Measurements from ENCODE around the gene TMEM255B.
"Not testable (repeated sequence)": the region's sequence is repeated elsewhere in the genome, so short reads cannot be mapped to it uniquely, and the experiment has no call there.

Gene TMEM255B

DNA sequence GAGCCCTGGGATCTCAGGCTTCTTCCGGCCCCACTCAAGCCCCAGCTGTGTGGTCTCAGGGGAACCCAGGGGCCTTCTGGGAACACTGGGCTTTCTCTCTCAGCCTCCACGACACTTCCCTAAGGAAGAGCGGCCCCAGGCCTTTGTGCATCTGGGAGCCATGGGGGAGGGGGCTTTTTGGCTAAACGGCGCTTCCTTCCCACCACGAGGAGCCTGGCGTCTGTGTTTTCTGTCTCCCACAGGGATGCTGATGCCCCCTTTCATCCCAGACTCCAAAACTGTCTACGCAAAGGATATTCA lies 24.2 kb upstream of the TMEM255B start:
- DNase-seq (ENCODE audit: low spot score) = no peak

DNA sequence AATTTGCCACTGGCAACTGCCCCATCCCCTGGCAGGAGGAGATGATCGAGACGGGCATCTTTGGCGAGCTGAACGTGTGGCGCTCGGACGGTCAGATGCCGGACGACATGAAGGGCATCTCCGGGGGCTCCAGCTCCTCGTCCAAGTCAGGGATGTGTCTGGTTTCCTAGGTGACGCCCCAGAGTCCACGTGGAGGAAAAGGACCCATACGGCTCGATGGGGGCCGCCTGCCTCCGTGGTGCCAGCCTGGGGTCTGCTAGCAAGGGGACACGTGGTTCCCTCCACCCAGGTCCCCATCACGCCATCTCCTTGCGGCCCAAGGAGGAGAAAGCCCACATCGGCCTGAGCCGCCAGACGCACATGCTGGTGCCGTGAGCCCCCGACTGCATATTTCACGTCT lies 23.8 kb upstream of the TMEM255B start:
- DNase-seq (ENCODE audit: low spot score) = no peak

DNA sequence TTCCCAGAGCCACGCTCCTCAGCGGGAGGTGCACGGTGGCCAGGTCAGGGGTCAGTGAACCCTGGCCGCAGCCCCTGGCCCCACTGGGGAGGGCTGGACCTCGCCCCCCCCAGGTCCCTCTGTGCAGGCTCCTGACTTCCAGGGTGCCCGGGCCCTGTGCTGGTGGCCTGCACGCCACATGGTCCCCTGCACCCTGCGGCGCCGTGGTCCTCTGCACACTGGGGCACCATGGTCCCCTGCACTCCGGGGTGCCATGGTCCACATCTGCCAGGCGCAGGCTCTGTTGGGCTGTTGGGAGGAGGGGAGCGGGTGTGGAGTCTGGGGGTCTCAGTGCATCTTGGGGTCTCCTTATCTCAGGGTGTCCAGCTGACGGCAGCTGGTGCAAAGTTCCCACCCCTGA lies 23.3 kb upstream of the TMEM255B start:
- DNase-seq (ENCODE audit: low spot score) = no peak

DNA sequence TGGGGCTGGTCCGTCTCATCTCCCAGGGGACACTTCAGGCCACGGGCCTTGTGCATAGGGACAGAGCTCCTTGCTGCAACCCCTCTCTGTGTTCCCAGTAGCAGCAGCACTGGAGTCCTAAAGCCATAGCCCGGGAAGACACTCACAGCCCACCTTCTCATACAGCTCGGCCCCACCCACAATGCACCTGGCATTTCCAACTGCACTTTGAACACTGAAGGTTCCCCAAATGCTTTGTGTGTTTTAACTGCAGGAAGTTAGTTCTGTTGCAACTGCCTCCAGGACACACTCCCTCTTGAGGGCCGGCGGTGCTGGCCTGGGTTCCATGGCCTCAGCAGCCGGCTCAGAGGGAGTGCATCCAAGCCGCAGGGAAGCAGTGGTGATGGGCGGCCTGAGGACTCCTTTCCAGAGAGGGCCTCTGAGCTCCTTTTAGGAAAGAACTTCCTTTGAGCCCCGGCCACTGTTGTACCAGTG lies 22.7 kb upstream of the TMEM255B start:
- no peak for DNase-seq (ENCODE audit: low spot score)

DNA sequence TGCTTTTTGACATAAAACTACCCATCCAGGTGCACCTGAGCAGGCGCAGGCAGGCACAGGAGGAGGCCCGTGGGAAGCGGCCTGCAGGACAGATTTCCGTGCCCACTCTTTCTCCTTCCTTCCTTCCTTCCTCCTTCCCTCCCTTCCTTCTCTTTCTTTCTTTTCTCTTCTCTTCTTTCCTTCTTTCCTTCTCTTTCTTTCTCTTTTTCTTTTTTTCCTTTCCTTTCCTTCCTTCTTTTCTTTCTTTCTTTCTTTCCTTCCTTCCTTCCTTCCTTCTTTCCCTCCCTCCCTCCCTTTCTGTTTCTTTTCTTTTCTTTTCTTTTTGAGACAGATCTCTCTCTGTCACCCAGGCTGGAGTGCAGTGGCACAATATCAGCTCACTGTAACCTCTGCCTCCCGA lies 21.2 kb upstream of the TMEM255B start:
- no peak for DNase-seq (ENCODE audit: low spot score)

DNA sequence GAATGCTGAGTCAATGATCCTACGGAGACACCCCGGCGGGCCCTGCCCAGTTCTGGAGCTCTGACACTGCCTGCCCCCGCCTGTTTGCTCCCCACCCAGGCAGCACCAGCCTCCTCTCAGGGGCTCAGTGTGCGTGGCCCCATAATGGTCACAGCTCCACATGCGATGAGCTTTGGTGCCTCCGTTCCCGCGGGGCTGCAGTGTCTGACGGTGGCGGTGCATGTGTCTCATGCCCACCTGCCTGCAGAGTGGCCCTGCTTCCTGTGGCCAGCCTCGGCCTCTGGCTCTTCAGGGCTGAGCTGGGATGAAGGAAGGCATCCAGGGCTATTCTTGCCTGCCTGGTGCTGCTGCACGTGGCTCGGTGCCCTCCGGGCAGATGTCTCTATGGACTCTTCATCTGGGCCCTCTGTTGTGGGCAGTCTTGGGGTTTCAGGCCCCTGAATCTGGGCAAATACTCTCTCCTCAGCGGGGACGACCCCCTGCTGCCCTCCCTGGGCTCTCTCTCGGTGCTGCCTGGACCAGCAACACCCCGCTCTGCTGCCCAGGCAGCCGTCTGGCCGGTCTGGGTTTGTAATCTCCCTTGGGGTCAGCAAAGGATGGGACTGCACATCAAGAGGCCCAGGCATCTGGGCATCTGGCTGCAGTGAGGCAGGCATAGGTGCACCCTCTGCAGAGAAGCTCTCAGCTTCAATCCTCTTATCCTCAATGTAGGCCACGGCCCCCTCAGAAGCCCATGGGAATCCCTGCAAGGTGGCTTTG lies 19.3 kb upstream of the TMEM255B start:
- DNase-seq (ENCODE audit: low spot score) = no peak

DNA sequence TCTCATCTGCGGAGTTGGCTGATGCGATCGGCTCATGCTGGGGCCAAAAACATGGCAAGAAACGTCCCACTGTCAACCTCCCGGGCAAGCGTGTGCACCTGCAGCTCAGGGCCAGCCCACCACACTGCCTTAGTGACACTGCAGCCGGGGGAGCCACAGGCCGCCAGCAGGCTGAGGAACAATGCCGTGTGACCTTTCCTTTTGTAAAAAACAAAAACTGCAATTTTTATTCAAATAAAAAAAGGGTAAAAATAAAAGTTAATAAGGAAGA lies 18.8 kb upstream of the TMEM255B start:
- no peak for DNase-seq (ENCODE audit: low spot score)

DNA sequence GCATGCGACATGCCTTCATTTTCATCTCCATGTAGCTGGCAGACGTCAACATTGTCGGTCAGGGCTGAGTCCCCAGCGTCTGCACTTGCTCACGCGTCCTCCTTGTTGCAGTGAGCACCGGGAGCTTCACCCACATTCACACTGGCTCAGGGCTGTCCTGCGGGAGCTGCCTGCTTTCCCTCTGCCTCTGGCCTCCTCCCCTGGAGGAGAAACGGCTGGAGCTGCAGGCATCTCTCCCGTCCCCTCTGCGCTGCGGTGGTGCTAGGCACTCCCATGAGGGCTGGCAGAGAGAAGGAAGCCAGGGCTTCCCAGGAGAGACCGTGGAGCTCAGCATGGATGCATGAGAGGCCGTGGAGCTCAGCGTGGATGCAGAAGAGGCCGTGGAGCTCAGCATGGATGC lies 18.4 kb upstream of the TMEM255B start:
- DNase-seq (ENCODE audit: low spot score) = no peak

DNA sequence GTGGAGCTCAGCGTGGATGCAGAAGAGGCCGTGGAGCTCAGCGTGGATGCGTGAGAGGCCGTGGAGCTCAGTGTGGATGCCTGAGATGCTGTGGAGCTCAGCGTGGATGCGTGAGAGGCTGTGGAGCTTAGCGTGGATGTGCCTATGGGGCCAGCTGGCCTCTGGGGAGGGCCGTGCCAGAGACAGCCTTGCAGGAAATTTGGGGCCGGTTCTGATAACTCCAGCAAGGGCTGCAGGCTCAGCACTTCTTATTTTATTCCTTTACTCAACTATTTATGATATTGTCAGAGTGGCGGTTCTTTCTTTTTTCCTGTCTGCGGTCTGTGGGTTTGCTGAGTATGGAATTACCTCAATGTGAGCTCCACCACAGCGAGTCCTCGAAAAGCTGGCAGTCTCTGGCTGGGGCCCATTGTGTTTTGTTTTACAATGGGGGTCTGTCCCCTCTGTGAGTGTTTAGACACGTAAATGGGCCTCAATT lies 17.8 kb upstream of the TMEM255B start:
- DNase-seq (ENCODE audit: low spot score) = no peak

DNA sequence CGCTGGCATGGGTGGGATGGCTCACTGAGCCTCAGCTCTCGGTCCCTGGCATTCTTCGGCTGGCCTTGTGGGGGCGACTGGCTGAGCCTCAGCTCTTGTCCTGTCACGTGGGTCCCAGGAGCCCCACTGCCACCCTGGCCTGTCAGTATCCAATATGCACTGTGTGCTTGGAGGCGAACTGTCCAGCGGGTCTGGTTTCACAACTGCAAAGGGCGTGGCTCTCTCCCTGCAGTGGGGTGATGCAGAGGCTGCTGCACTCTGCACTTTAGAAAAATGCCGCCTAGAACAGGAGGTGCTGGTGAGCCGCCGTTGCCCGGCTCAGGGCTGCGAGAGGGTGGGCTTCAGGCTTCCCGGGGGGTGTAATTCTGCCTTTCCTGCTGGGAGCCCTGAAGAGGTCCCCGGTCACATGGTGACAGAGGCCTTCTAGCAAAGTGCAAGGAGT lies 17.0 kb upstream of the TMEM255B start:
- DNase-seq (ENCODE audit: low spot score) = no peak

DNA sequence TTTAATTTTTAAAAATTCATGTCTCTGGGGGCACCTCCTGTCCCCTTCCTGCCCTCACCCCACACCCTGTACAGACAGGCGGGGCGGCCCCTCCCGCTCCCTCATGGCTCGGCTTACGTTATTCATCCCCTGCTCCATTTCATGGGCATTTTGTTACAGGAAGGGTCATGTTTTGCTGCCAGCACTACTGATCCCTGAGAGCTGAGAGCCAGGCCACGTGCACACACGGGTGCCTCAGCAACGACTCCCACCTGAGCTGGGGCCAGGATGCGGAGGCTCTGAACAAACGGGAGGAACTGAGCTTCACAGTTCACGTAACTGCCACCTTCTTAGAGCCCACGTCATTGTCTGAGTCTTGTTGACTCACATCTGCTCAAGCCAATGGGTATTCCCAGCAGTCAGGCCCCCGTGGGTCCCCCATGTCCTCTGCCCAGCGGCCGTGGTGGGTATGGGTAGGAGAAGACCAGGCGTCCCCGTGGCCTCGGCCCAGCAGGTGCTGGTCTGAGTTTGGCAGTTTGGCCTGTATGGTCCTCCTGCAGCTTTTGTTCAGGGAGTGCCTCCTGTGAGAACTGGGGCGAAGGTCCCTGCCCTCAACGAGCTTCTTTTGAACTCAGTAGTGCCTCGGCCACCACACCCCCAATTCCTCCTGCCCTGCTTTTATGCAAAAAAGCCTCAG lies 16.4 kb upstream of the TMEM255B start:
- no peak for DNase-seq (ENCODE audit: low spot score)

DNA sequence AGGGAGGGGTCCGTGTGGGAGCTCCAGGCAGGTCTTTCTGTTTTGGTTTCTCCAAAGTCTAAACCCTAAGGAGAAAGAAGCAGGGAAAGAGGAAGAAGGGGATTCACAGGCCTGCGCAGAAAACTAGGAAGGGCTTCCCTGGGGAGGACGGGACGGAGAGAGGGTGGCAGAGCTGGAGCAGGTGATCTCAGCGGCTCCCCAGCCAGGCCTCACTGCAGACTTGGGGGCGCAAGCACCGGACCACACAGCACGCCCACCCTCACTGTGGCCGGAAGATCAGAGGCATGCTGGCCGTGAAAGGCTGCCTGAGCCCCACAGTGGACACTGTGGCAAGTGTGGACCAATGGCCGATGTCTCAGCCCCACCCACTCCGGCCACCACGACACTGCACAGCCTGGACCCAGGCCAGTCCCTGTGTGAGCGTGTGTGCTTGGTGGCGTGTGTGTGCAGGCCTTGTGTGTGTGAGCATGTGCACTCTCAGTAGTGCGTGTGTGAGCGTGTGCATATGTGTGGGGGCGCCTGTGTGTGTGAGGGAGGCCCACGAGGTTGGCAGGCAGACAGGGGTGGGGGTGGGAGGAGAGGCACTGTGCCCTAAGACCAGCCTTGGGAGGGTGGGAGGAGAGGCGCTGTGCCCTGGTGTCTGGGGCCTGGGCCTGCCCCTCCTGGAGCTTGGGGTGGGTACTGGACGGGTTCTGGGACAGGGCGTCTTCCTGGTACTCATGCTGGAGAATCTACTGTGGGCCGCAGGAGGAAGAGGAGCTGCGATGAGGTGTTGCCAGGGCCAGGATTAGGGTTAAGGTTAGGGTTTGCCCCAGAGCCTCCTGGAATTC lies 15.4 kb upstream of the TMEM255B start:
- no peak for DNase-seq (ENCODE audit: low spot score)

DNA sequence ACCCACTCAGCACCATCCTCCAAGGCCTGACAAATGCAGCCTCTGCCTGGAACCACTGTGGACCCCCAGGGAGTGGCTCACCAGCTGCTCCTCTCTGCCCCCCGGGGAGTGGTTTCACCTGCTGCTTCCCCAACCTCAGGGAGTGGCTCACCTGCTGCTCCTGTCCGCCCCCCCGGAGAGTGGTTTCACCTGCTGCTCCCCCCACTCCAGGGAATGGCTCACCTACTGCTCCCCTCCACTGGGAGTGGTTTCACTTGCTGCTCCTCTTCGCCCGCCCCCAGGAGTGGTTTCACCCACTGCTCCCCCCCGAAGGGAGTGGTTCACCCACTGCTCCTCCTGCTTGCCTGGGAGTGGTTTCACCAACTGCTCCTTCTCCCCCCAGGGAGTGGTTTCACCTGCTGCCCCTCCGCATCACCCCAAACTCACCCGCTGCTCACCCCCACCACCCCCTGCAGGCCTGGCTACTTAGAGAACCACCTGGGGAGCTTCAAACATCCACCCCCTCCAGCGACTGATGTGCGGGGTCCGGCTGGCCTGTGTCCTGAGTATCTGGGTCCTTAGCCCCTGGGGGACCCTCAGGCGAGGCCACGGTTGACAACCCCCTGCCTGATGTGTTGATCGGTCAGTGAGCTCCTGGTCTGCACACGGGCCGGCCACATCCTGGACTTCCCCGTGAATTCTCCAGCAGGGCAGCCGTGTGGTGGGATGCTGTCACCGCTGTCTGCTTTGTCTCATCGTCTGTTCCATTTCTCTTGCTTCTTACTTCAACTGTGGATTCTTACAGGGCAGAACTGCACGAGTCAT lies 14.6 kb upstream of the TMEM255B start:
- no peak for DNase-seq (ENCODE audit: low spot score)

DNA sequence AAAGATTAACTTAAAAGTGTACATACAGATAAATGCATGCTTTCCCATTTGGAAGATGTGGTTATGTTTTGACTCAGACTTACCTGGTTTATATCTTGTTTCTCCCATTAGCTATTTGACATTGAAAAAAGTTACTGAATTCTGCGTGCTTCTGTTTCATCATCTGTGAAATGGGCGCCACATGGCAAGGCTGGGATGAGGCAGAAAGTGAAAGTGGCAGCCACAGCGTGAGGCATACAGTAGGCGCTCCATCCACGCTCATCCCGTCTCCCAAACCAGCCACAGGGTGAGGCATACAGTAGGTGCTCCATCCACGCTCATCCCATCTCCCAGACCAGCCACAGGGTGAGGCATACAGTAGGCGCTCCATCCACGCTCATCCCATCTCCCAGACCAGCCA lies 14.0 kb upstream of the TMEM255B start:
- DNase-seq (ENCODE audit: low spot score) = no peak

DNA sequence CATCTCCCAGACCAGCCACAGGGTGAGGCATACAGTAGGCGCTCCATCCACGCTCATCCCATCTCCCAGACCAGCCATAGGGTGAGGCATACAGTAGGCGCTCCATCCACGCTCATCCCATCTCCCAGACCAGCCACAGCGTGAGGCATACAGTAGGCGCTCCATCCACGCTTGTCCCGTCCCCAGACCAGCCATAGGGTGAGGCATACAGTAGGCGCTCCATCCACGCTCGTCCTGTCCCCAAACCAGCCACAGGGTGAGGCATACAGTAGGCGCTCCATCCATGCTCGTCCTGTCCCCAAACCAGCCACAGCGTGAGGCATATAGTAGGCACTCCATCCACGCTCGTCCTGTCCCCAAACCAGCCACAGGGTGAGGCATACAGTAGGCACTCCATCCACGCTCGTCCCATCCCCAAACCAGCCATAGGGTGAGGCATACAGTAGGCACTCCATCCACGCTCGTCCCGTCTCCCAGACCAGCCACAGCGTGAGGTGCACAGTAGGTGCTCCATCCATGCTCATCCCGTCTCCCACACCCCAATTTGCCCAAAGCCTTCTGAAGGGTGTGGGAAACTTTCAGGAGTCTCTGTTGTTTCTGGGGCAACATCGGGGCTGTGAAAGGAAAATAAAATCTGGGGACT lies 13.4 kb upstream of the TMEM255B start:
- DNase-seq (ENCODE audit: low spot score) = not testable (repeated sequence)

DNA sequence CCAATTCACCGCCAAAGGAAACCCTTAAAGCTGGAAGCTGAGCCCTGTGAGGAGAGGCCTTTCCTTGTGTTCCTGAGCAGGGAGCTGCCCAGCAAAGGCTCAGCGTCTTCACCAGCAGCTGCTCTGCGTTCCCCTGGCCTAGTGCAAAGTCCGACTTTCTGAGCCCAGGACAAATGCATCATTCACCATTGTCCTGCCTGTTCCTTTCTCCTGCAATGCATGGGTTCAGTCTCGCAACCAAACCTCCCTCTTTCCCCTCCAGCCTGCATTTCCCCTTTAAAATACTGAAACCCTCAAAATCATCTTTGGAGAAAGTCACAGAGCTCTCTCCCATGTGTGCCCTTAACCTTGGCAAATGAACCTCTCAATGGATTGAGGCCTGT lies 12.9 kb upstream of the TMEM255B start:
- DNase-seq (ENCODE audit: low spot score) = no peak

DNA sequence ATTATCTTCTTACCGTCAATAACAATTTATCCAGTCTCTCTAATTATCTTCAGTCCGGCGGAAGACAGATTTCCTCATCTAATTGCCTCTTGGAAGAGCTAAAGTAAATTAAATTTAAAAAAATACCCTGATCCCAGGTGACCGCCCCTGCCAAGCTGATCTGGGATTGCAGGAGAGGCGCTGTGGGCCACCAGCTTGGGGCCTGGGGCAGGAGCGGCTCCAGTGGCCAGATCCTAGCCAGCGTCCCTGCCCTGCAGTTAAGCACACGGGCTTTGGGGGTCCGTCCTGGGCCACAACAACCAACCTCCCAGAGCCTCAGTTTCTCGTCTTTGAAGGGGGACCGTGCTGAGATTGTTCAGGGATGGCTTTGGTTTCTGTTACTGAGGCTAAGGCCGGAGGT lies 12.4 kb upstream of the TMEM255B start:
- DNase-seq (ENCODE audit: low spot score) = no peak

DNA sequence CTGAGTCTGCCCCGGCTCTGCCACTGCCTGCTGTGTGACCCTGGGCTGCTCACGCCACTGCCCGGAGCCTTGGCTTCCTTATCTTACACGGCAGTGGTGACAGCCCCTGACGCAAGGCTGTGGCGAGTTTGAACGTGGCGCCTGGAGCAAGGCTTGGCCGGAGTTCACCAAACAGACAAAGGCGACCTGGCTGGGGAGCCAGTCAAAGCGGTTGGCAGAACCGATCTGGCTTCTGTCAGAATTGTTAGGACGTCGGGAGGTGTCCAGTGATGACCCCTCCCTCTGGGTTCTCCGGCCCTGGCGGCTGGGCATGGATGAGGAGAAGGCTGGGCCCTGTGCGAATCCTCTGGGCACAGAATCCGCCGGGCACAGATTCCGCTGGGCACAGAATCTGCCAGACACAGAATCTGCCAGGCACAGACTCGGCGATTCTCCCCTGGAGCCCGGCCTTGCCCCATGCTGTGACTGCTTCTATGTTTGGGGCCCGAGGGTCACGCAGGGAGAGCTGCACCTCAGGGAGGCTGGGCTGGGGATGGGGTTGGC lies 11.7 kb upstream of the TMEM255B start:
- DNase-seq (ENCODE audit: low spot score) = no peak

DNA sequence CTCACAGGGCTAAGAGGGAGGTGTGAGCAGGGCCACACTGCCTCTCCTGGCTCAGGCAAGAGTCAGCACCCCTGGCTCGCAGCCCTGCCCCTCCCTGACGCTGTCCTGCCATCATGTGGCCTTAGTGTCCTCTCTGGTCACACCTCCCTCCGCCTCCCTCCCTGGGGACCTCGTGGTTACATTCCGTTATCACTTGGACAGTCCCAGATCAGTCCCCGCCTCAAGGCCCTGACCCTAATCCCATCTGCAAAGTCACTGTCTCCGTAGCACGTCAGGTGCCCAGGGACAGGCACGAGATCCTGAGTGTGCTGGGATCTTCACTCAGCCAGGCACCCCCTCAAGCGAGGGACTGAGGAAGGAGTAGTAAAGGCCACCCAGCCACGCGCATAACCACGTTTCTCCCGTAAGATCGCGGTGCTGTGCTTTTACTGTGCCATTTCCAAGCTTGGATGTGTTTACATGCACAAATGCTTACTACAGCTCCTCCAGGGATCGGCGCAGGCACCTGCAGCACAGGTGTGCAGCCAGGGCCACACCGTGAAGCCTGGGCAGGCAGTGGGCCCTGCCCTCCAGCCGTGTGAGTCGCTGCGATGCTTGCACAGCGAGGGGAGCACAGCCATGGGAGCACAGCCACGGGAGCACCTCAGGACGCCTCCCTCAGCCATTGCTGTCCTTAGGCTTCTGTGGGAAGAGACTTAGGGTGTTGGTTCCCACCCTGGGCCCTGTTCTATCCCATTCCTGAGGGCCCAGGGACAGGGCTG lies 10.7 kb upstream of the TMEM255B start:
- no peak for DNase-seq (ENCODE audit: low spot score)

DNA sequence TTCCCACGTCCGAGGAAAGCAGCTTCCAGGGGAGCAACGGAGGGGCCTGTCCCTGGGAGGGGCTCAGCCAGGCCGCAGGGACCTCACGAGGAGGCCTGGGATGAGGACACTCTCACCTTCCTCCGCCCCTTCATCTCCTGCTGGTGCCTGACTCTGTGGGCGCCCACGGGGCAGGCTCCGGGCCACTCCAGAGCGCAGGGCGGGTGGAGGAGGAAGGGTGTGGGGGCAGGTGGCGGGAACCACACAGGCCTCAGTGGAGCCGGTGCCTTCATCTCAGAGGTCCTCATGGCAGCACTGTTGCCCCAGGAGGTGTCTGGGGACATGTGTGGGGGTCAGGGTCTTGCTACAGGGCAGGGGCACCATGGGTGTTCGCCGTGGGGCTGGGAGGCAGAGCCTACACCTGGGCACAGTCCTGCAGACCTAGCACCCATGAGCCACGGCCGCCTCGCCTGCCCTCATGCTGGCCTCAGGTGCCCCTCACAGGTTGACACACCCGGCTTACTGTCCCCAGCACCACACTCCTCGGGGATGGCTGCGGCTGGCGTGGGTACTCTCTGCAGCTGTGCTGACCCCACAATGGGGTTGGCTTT lies 10.1 kb upstream of the TMEM255B start:
- DNase-seq (ENCODE audit: low spot score) = no peak
